ENCODE measurements around the gene IL10RB.

IL10RB gene

DNA sequence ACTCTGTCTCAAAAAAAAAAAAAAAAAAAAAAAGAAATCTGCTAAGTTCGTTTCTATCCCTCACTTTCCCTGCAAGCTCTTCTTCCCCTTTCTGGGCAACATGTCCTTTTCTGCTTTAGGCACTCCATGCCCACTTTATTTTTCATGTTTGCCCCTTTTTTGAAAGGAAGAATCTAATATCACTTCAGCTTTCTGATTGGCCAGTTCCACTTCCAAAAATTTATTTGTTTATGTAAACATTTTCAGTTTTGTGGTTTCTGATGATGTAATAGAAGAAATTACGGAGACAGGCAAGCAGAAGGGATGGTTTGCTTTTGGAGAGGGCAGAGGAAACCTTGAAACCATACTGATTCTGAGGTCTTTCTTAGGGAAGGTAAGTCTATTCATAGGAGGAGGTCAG, 73.8 kb downstream of the IL10RB start:
- DNase-seq, result no peak

DNA sequence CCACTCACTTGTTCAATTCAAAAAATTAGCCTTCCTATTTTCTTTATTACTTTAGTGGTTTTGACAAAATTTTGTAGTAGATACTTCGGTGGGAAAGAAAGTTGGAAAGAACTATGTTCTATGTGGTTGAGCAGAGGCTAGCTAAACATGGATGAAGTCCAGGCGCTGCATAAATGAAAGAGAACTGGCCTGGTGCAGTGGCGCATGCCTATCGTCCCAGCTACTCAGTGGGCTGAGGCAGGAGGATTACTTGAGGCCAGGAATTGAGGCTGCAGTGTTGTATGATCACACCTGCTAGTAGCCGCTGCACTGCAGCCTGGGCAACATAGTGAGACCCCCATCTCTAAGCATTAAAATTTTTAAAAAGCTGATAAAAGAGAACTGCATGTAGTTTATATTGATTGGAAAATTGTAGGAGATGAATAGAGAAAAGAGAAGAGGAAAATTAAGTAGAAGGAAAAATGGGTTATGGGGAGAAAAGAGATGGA, 79.6 kb downstream of the IL10RB start:
- DNase-seq, result no peak
